ENCODE results near the gene LMNTD2. TPM values are rescaled to one million over a fixed set of nuclear protein-coding genes. Genes with fewer than 3 reads are reported as not detected.

Gene LMNTD2
- total and polyA plus RNA-seq, 2 of the 13 experiments (the other 11 are each of a cell fraction or from before 2014, with no cell fraction given), result 1.1 to 3.1 TPM

DNA sequence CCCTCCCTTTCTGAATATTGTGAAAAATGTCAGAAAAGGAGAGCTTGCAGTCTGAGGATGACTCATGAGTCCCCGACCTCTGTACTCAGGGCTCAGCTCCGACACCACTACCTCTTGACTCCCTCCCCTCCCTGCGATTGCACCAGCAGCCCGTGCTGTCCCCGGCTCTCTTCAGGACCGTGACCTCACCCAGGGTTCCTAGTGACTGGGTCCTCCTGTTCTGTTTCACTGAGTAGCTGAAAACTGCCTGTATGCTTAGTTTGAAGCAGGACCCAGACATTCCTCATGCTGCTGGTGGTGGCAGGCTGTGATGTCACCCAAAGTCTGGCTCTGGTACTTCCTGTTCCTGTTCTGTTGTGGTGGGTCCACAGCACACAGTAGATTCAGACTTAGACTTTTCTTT, 27.4 kb upstream of the LMNTD2 start (continued):
- TF ChIP-seq GMEB1 (CRISPR knock-in tag; IDR thresholded peaks at IDR 0.05; ENCODE audit: borderline replicate concordance), result 0 out of 2 replicates have a peak, but pooled peaks have one; percentile 24
- TF ChIP-seq, protein P1, sequence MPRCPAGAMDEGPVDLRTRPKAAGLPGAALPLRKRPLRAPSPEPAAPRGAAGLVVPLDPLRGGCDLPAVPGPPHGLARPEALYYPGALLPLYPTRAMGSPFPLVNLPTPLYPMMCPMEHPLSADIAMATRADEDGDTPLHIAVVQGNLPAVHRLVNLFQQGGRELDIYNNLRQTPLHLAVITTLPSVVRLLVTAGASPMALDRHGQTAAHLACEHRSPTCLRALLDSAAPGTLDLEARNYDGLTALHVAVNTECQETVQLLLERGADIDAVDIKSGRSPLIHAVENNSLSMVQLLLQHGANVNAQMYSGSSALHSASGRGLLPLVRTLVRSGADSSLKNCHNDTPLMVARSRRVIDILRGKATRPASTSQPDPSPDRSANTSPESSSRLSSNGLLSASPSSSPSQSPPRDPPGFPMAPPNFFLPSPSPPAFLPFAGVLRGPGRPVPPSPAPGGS (CRISPR knock-in tag; IDR thresholded peaks at IDR 0.05), result 0 out of 2 replicates have a peak, but pooled peaks have one; percentile 39
- TF ChIP-seq ZC3H4 (CRISPR knock-in tag; IDR thresholded peaks at IDR 0.05; ENCODE audit: borderline replicate concordance), result no peak
- TF ChIP-seq, protein P2, sequence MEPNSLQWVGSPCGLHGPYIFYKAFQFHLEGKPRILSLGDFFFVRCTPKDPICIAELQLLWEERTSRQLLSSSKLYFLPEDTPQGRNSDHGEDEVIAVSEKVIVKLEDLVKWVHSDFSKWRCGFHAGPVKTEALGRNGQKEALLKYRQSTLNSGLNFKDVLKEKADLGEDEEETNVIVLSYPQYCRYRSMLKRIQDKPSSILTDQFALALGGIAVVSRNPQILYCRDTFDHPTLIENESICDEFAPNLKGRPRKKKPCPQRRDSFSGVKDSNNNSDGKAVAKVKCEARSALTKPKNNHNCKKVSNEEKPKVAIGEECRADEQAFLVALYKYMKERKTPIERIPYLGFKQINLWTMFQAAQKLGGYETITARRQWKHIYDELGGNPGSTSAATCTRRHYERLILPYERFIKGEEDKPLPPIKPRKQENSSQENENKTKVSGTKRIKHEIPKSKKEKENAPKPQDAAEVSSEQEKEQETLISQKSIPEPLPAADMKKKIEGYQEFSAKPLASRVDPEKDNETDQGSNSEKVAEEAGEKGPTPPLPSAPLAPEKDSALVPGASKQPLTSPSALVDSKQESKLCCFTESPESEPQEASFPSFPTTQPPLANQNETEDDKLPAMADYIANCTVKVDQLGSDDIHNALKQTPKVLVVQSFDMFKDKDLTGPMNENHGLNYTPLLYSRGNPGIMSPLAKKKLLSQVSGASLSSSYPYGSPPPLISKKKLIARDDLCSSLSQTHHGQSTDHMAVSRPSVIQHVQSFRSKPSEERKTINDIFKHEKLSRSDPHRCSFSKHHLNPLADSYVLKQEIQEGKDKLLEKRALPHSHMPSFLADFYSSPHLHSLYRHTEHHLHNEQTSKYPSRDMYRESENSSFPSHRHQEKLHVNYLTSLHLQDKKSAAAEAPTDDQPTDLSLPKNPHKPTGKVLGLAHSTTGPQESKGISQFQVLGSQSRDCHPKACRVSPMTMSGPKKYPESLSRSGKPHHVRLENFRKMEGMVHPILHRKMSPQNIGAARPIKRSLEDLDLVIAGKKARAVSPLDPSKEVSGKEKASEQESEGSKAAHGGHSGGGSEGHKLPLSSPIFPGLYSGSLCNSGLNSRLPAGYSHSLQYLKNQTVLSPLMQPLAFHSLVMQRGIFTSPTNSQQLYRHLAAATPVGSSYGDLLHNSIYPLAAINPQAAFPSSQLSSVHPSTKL (CRISPR knock-in tag; IDR thresholded peaks at IDR 0.05), result peak; percentile 82
- 0 out of 2 replicates have a peak, but pooled peaks have one; percentile 29 for TF ChIP-seq ZFX (CRISPR knock-in tag; IDR thresholded peaks at IDR 0.05; ENCODE audit: low read depth)
- peak; percentile 48; the same call in 1 of the 2 replicates for TF ChIP-seq ZFP37 (CRISPR knock-in tag; IDR thresholded peaks at IDR 0.05; ENCODE audit: borderline replicate concordance)
- no peak for TF ChIP-seq FOXP1 (IDR thresholded peaks at IDR 0.05)
- TF ChIP-seq FOXP1 (CRISPR knock-in tag; IDR thresholded peaks at IDR 0.05), result peak; percentile 25; the same call in 1 of the 2 replicates
- TF ChIP-seq GABPA (IDR thresholded peaks at IDR 0.05; ENCODE audit: low read depth, low read length), result no peak
- peak; percentile 71 for TF ChIP-seq GABPA (CRISPR knock-in tag; IDR thresholded peaks at IDR 0.05; ENCODE audit: low read depth)
- no peak for TF ChIP-seq ZNF530 (CRISPR knock-in tag; IDR thresholded peaks at IDR 0.05; ENCODE audit: low read depth)
- TF ChIP-seq MXI1 (IDR thresholded peaks at IDR 0.05; ENCODE audit: borderline replicate concordance, low read depth, low read length), result peak; percentile 80; the same call in 1 of the 3 replicates
- TF ChIP-seq KDM6A (CRISPR knock-in tag; IDR thresholded peaks at IDR 0.05; ENCODE audit: low read depth), result peak; percentile 42; the same call in 1 of the 2 replicates
- peak; percentile 75 for TF ChIP-seq ESRRA (CRISPR knock-in tag; IDR thresholded peaks at IDR 0.05; ENCODE audit: low read depth)
- TF ChIP-seq THAP7 (CRISPR knock-in tag; IDR thresholded peaks at IDR 0.05), result 0 out of 2 replicates have a peak, but pooled peaks have one; percentile 51
- TF ChIP-seq ZNF224 (CRISPR knock-in tag; IDR thresholded peaks at IDR 0.05), result no peak
- TF ChIP-seq ZNF205 (CRISPR knock-in tag; IDR thresholded peaks at IDR 0.05), result 0 out of 2 replicates have a peak, but pooled peaks have one; percentile 37
- TF ChIP-seq HNRNPLL (IDR thresholded peaks at IDR 0.05; ENCODE audit: low read depth, low read length, poor library complexity, severe bottlenecking), result no peak
- no peak for TF ChIP-seq SOX6 (IDR thresholded peaks at IDR 0.05)
- peak; percentile 73; the same call in 1 of the 2 replicates for TF ChIP-seq SOX6 (CRISPR knock-in tag; IDR thresholded peaks at IDR 0.05)
- TF ChIP-seq ZNF616 (CRISPR knock-in tag; IDR thresholded peaks at IDR 0.05; ENCODE audit: low read depth), result no peak
- no peak for TF ChIP-seq ZFP62 (CRISPR knock-in tag; IDR thresholded peaks at IDR 0.05)
- TF ChIP-seq ZNF563 (CRISPR knock-in tag; IDR thresholded peaks at IDR 0.05), result peak; percentile 53; the same call in 1 of the 2 replicates
- peak; percentile 78 for TF ChIP-seq SOX5 (CRISPR knock-in tag; IDR thresholded peaks at IDR 0.05; ENCODE audit: borderline replicate concordance)

Data from HepG2 (cell line).